ENCODE data around the gene ADAMTS2.

DNA sequence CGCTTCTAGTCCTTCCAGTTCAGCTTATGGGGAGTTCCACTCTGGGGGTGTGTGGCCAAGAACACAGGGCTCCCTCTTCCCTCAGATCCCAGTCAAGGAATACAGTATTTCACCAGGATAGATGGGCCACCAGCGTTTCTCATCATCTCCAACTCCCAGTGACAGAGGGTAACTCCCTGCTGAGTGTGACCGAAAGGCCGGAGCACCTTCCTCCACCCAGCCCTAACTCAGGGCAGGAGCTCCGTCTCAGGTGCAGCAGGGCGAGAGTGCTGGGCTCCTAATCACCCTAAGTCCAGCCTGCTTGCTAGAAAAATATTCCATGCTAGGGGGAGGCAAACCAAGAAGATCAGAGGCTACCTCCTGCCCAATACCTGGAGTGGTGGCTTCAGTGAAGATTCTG lies 102.6 kb downstream of the ADAMTS2 start:
- TF ChIP-seq CTCF (IDR thresholded peaks at IDR 0.05; ENCODE audit: low read length) (no peak), EZH2 (IDR thresholded peaks at IDR 0.05; ENCODE audit: borderline replicate concordance, low read length) (no peak)

All from OCI-LY1 (cell line).